Measurements from ENCODE around the gene TTC16.

DNA sequence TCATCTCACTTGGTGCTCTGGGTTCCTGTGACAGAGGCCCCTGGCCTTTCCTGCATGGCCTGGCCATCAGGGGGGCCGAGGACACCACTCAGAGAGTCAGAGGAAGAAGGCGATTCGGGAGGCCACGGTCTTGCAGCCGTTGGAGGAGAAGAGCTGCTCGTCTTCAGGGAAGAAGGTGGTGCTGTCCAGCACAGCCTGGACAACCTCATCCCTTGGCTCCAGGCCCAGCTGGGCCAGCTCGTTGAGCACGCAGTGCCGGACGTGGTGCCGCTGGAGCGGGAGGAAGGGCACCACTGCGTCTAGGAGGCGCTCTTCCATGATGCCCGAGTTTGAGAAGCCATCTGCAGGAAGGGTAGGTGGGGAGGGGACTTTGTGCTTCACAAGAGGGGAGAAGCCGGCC, 16.1 kb downstream of the TTC16 start:
- TF ChIP-seq POLR2A (IDR thresholded peaks at IDR 0.05): no peak
- TF ChIP-seq, protein P1, sequence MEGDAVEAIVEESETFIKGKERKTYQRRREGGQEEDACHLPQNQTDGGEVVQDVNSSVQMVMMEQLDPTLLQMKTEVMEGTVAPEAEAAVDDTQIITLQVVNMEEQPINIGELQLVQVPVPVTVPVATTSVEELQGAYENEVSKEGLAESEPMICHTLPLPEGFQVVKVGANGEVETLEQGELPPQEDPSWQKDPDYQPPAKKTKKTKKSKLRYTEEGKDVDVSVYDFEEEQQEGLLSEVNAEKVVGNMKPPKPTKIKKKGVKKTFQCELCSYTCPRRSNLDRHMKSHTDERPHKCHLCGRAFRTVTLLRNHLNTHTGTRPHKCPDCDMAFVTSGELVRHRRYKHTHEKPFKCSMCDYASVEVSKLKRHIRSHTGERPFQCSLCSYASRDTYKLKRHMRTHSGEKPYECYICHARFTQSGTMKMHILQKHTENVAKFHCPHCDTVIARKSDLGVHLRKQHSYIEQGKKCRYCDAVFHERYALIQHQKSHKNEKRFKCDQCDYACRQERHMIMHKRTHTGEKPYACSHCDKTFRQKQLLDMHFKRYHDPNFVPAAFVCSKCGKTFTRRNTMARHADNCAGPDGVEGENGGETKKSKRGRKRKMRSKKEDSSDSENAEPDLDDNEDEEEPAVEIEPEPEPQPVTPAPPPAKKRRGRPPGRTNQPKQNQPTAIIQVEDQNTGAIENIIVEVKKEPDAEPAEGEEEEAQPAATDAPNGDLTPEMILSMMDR (IDR thresholded peaks at IDR 0.05): no peak
